Activated T-cell treated with anti-CD3 and anti-CD28 coated beads, Interleukin-2, amount 50 U/mL, for 72 hours (primary cell): ENCODE data around the gene OPCML. TPM values are rescaled to one million over a fixed set of nuclear protein-coding genes. Genes with fewer than 3 reads are reported as not detected.

Experiments used
- ATAC-seq, 2 donors: fragments of 150-1000 bp; cut with Tn5 transposase; replicated peaks in 1 of 2; 2 replicates each; pipeline ENCODE4 v1.10.0; 2021; ENCODE audit warnings: moderate library complexity in 2 of 2, mild to moderate bottlenecking in 1 of 2
- DNase-seq, 2 donors: peaks; one replicate each; pipeline ENCODE4 v3.0.0; 2021 to 2022; ENCODE audit warnings: mixed read lengths in 1 of 2
- H3K27ac Mint-ChIP-seq: one replicate; pipeline ENCODE4 v1.8.0; 2022; ENCODE audit warnings: mild to moderate bottlenecking, moderate library complexity, mixed read lengths
- H3K27me3 Mint-ChIP-seq: one replicate; pipeline ENCODE4 v1.8.0; 2022; ENCODE audit warnings: low read depth, mixed read lengths
- H3K36me3 Mint-ChIP-seq, 2 donors: one replicate each; pipeline ENCODE4 v1.8.0; 2022; ENCODE audit warnings: mixed read lengths in 2 of 2, mild to moderate bottlenecking in 1 of 2; ENCODE audit not compliant: insufficient read depth in 2 of 2
- H3K4me1 Mint-ChIP-seq: one replicate; pipeline ENCODE4 v1.8.0; 2022; ENCODE audit warnings: low read depth, mixed read lengths
- H3K4me3 Mint-ChIP-seq, 2 donors: one replicate each; pipeline ENCODE4 v1.8.0; 2022; ENCODE audit warnings: mild to moderate bottlenecking in 2 of 2, mixed read lengths in 2 of 2, moderate library complexity in 2 of 2
- H3K9me3 Mint-ChIP-seq, 2 donors: one replicate each; pipeline ENCODE4 v1.8.0; 2022; ENCODE audit warnings: mixed read lengths in 2 of 2
- total RNA-seq, 2 donors: library from RNA; stranded (reverse); gene quantifications; one replicate each; pipeline ENCODE4 v1.2.3, GENCODE V29; 2022

OPCML gene
- total RNA-seq, 2 donors from 2014 or later: not detected

DNA sequence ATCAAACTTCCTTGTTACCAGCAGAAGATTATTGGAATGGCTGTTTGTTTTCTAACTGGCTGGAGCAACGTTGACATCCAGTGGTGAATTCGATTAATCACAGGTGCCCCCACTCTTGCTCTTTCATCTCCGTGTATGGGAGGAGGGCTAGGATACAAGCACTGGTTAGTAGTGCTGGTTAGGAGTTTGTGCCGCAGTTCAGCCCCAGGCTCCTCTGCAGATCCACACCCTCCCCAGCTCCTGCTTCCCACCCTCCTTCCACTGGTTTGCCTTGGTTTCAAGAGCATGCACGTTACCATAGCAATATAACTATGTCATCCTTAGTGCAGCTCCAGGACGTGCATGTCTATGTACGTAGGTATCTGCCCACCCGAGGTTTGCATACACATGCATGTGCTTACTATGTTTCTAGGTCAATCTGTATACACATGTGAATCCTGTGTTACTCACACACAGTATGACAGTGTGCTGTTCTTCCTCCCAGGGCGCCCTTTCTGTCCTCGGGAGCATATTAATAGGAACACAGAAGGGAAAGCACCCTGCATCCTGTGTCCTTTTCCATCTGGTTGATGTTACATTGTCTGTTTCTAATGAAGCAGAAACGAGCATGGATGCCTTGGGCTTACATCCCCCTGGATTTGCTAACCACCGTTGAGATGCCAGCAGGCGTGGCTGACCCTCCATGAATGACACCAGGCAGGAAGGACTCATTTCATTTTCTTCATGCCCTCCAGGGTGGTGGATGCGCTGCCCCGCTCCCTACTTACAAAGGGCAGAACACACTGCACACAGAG is 539.3 kb downstream of the OPCML start:
- peaks cover 0 to 1% of the 10 kb centered on the region in 2 donors for H3K9me3 Mint-ChIP-seq
- no peaks in the 10 kb centered on the region for H3K27me3 Mint-ChIP-seq
- no peak overlapping the region for H3K27ac Mint-ChIP-seq
- no peaks in the 10 kb centered on the region for H3K36me3 Mint-ChIP-seq
- DNase-seq: no peak
- no peaks in the 10 kb centered on the region for H3K4me1 Mint-ChIP-seq
- ATAC-seq: no peak
- no peak overlapping the region for H3K4me3 Mint-ChIP-seq

DNA sequence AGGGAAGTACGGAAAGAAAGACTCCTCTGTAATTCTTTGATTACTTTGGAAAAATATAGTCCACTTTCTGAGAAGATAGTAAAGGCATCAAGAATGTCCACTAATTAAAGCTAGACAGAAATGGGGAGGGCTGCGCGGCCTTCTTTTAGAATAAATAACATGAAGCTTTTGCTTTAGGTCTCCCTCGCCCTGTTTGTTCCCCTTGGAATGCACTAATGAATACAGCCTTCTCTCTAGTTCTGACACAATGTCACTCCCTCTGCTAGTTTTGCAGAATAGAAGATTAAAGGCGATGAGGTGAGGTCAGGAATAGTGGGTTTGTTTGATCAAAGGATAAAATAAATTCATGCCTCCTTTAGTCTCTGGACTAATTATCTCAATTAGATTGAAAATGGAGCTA is 543.9 kb downstream of the OPCML start:
- DNase-seq: no peak
- no peaks in the 10 kb centered on the region for H3K27me3 Mint-ChIP-seq

GRCh38 chr11:132987936-132988335 is 544.4 kb downstream of the OPCML start:
- Mint-ChIP-seq H3K27me3 (no peaks in the 10 kb centered on the region), H3K4me3 (no peak overlapping the region), H3K9me3 (peaks cover 0 to 6% of the 10 kb centered on the region in 2 donors), H3K4me1 (no peaks in the 10 kb centered on the region), H3K27ac (no peak overlapping the region), H3K36me3 (no peaks in the 10 kb centered on the region)
- ATAC-seq: no peak
- no peak for DNase-seq

More for the DNA sequence above, 543.9 kb downstream of the OPCML start:
- H3K4me3 Mint-ChIP-seq: no peak overlapping the region
- no peaks in the 10 kb centered on the region for H3K4me1 Mint-ChIP-seq
- H3K36me3 Mint-ChIP-seq: no peaks in the 10 kb centered on the region
- peaks cover 0 to 6% of the 10 kb centered on the region in 2 donors for H3K9me3 Mint-ChIP-seq
- no peak for ATAC-seq
- no peak overlapping the region for H3K27ac Mint-ChIP-seq

GRCh38 chr11:132983641-132983978 is 548.7 kb downstream of the OPCML start:
- ATAC-seq (no peak), DNase-seq (no peak)
- Mint-ChIP-seq H3K9me3 (peaks cover 2 to 9% of the 10 kb centered on the region in 2 donors), H3K27me3 (no peaks in the 10 kb centered on the region), H3K27ac (no peak overlapping the region), H3K36me3 (no peaks in the 10 kb centered on the region), H3K4me1 (no peaks in the 10 kb centered on the region), H3K4me3 (no peak overlapping the region)

DNA sequence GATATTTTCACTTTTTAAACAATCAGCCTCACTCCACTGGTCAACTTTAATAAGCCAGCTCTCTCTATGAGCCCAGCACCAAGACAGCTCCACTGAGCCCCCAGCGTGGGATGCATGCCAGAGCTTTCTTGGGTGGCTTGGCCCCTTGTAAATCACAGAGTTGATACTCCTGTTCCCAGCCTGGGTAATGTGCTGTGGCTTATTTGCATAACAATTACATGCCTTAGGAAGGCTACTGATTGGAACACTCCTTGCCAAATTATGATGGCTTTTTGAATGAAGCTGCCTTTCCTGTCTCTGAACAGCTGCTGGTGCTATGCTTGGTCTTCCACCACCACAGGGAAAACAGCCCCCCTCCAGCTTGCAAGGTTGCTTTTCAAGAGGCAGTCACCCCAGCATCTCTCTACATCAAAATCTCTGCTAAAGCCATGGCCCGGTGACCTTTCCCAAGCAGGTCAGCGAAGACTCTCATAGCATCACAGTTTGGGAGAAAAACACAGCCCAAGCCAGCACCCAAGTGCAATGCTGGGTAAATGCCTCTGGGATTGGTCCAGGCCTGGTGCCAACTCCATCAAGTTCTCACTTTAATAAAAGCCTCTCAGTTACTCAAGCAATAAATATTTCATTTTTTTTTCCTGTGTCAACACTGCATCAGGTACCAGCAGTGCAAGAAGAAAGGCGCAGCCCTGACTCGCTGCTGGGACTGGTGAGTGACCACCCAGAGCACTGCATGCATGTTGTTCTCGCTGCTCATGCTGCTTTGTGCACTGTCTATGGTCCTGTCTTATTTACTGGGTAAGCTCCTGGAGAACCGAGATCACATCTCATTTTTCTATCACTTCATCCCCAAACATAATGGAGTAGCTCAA is 549.3 kb downstream of the OPCML start:
- ATAC-seq (no peak), DNase-seq (no peak)
- H3K27ac Mint-ChIP-seq: no peak overlapping the region
- no peaks in the 10 kb centered on the region for H3K36me3 Mint-ChIP-seq
- no peak overlapping the region for H3K4me3 Mint-ChIP-seq
- no peaks in the 10 kb centered on the region for H3K4me1 Mint-ChIP-seq
- H3K9me3 Mint-ChIP-seq: peaks cover 2 to 9% of the 10 kb centered on the region in 2 donors
- H3K27me3 Mint-ChIP-seq: no peaks in the 10 kb centered on the region

- Mint-ChIP-seq H3K27ac (no peak overlapping the region), H3K36me3 (no peaks in the 10 kb centered on the region), H3K4me3 (no peak overlapping the region), H3K4me1 (no peaks in the 10 kb centered on the region), H3K27me3 (no peaks in the 10 kb centered on the region), H3K9me3 (peaks cover 2 to 5% of the 10 kb centered on the region in 2 donors)
- ATAC-seq: no peak
- no peak for DNase-seq
Measured at GRCh38 chr11:132981131-132981956, 551.0 kb downstream of the OPCML start.

DNA sequence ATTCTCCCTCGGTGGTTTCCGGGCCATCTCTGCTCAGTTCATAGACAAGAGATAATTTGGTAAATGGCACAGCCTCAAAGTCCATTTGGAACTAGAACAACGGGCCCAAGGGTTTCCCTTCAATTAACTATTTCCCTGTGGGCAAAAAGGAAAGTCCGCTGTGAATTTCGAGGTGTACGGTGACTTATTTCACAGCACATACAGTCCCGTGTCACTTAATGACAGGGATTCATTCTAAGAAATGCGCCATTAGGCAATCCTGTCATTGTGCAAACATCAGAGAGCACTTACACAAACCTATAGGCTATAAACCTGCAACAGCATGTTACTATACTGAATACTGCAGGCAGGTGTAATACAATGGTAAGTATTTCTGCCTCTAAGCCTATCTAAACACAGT is 551.6 kb downstream of the OPCML start:
- H3K27me3 Mint-ChIP-seq: no peaks in the 10 kb centered on the region
- H3K27ac Mint-ChIP-seq: no peak overlapping the region
- no peak for ATAC-seq
- H3K4me1 Mint-ChIP-seq: no peaks in the 10 kb centered on the region
- no peak for DNase-seq
- H3K36me3 Mint-ChIP-seq: no peaks in the 10 kb centered on the region
- peaks cover 2 to 5% of the 10 kb centered on the region in 2 donors for H3K9me3 Mint-ChIP-seq
- H3K4me3 Mint-ChIP-seq: no peak overlapping the region

GRCh38 chr11:132977746-132978145 is 554.6 kb downstream of the OPCML start:
- no peak for ATAC-seq
- no peak for DNase-seq
- H3K4me3 Mint-ChIP-seq: no peak overlapping the region
- no peaks in the 10 kb centered on the region for H3K27me3 Mint-ChIP-seq
- H3K4me1 Mint-ChIP-seq: no peaks in the 10 kb centered on the region
- no peak overlapping the region for H3K27ac Mint-ChIP-seq
- peaks cover 3 to 5% of the 10 kb centered on the region in 2 donors for H3K9me3 Mint-ChIP-seq
- H3K36me3 Mint-ChIP-seq: no peaks in the 10 kb centered on the region

DNA sequence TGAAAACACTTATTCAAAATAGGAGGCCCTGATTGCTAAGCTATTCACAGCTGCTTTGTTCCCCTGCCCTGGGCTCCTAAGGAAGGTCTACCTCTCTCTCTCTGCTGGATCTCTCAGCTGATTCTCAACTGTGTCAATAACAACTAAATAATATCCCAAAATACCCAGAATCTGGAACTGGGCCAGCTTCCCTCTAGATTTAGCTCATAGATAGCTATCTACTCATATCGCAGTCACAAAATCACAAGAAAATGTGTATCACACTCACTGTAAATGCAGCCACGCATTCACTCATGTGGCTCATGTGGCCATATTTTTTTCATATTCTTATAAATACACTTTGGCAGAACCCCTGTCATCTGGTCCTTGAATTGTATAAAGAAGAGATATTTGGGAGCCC is 555.1 kb downstream of the OPCML start:
- H3K36me3 Mint-ChIP-seq: no peaks in the 10 kb centered on the region
- H3K27ac Mint-ChIP-seq: no peak overlapping the region
- H3K4me3 Mint-ChIP-seq: no peak overlapping the region
- H3K4me1 Mint-ChIP-seq: no peaks in the 10 kb centered on the region
- peaks cover 3 to 5% of the 10 kb centered on the region in 2 donors for H3K9me3 Mint-ChIP-seq
- H3K27me3 Mint-ChIP-seq: no peaks in the 10 kb centered on the region
- no peak for ATAC-seq
- DNase-seq: no peak

GRCh38 chr11:132976115-132976514 is 556.2 kb downstream of the OPCML start:
- Mint-ChIP-seq H3K27ac (no peak overlapping the region), H3K9me3 (peaks cover 2 to 3% of the 10 kb centered on the region in 2 donors), H3K27me3 (no peaks in the 10 kb centered on the region), H3K36me3 (no peaks in the 10 kb centered on the region), H3K4me1 (no peaks in the 10 kb centered on the region), H3K4me3 (no peak overlapping the region)
- DNase-seq (no peak), ATAC-seq (no peak)

- Mint-ChIP-seq H3K9me3 (peaks cover 4 to 5% of the 10 kb centered on the region in 2 donors), H3K36me3 (no peaks in the 10 kb centered on the region), H3K27ac (no peak overlapping the region), H3K27me3 (no peaks in the 10 kb centered on the region), H3K4me3 (no peak overlapping the region), H3K4me1 (no peaks in the 10 kb centered on the region)
- DNase-seq (no peak), ATAC-seq (no peak)
Measured at GRCh38 chr11:132973686-132974085, 558.6 kb downstream of the OPCML start.

- no peak for ATAC-seq
- Mint-ChIP-seq H3K36me3 (no peaks in the 10 kb centered on the region), H3K9me3 (peaks cover 5 to 6% of the 10 kb centered on the region in 2 donors), H3K4me3 (no peak overlapping the region), H3K27me3 (no peaks in the 10 kb centered on the region), H3K27ac (no peak overlapping the region), H3K4me1 (no peaks in the 10 kb centered on the region)
- no peak for DNase-seq
Measured at GRCh38 chr11:132972565-132972964, 559.7 kb downstream of the OPCML start.

DNA sequence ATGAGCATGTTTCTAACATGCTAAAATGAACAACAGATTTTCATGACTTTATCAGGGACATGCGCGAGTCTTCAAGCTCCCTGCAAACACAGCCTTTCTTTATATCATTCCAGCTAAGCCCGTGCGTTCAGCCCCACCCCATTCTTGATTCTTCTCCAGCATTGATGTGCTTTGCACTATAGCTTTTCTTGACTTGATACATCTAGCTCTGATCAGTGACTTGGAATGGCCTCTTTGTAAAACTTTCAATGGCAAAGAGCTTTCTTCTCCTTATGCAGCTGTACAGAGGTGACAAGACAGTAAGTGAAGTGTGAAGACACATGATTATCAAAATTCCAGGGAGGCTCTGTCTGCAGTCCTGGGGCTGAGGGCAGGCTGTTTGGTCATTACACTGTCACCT is 561.0 kb downstream of the OPCML start:
- H3K27ac Mint-ChIP-seq: no peak overlapping the region
- H3K36me3 Mint-ChIP-seq: no peaks in the 10 kb centered on the region
- H3K9me3 Mint-ChIP-seq: peaks cover 5 to 6% of the 10 kb centered on the region in 2 donors
- H3K4me1 Mint-ChIP-seq: no peaks in the 10 kb centered on the region
- no peaks in the 10 kb centered on the region for H3K27me3 Mint-ChIP-seq
- ATAC-seq: no peak
- H3K4me3 Mint-ChIP-seq: no peak overlapping the region
- no peak for DNase-seq
